Mesenchymal stem cell (in vitro differentiated cells and primary cell): Measurements from ENCODE around the gene CAMK2D.

Experiments used
- DNase-seq: peaks from one replicate; pipeline ENCODE4 v3.0.0-alpha.2; 2013
- H2AFZ ChIP-seq: one replicate; pipeline ENCODE4 v1.6.1; 2013; ENCODE audit warnings: low read depth, mild to moderate bottlenecking, control low read depth, inconsistent platforms, low read length, moderate library complexity
- H2AK5ac ChIP-seq: 2 replicates; pipeline ENCODE4 v1.6.1; 2013; ENCODE audit warnings: low read length, moderate library complexity, mild to moderate bottlenecking, inconsistent platforms; ENCODE audit not compliant: severe bottlenecking
- H2BK120ac ChIP-seq: one replicate; pipeline ENCODE4 v1.6.1; 2013; ENCODE audit warnings: low read depth, mild to moderate bottlenecking, inconsistent platforms, low read length, moderate library complexity
- H2BK12ac ChIP-seq, 2 experiments: one replicate each; pipeline ENCODE4 v1.6.1; 2013; ENCODE audit warnings: inconsistent platforms in 2 of 2, low read length in 2 of 2, mild to moderate bottlenecking in 2 of 2, moderate library complexity in 2 of 2, control low read depth in 1 of 2
- H2BK15ac ChIP-seq: one replicate; pipeline ENCODE4 v1.6.1; 2013; ENCODE audit warnings: mild to moderate bottlenecking, low read depth, inconsistent platforms; ENCODE audit not compliant: poor library complexity, severe bottlenecking
- H2BK5ac ChIP-seq: 2 replicates; pipeline ENCODE4 v1.6.1; 2013; ENCODE audit warnings: low read depth, mild to moderate bottlenecking, low read length, control low read depth, inconsistent platforms; ENCODE audit not compliant: poor library complexity, severe bottlenecking
- H3K14ac ChIP-seq, 2 experiments: one replicate each; pipeline ENCODE4 v1.6.1; 2013; ENCODE audit warnings: inconsistent platforms in 2 of 2, low read length in 2 of 2, control low read depth in 1 of 2, mild to moderate bottlenecking in 1 of 2, moderate library complexity in 1 of 2
- H3K18ac ChIP-seq, 2 experiments: one replicate each; pipeline ENCODE4 v1.6.1; 2013; ENCODE audit warnings: inconsistent platforms in 2 of 2, low read length in 2 of 2, control low read depth in 1 of 2, low read depth in 1 of 2, mild to moderate bottlenecking in 1 of 2
- H3K23ac ChIP-seq, 2 experiments: one replicate each; pipeline ENCODE4 v1.6.1; 2013; ENCODE audit warnings: inconsistent platforms in 2 of 2, low read length in 2 of 2, mild to moderate bottlenecking in 2 of 2, moderate library complexity in 2 of 2, control low read depth in 1 of 2
- H3K27ac ChIP-seq: 2 replicates; pipeline ENCODE4 v1.5.1; 2013; ENCODE audit warnings: mild to moderate bottlenecking, moderate library complexity, low read length, control low read depth, inconsistent platforms; ENCODE audit not compliant: poor library complexity, severe bottlenecking
- H3K27me3 ChIP-seq, 2 experiments: 2 replicates each; pipeline versions ENCODE4 v1.6.1 to v1.7.0; 2013; ENCODE audit warnings: low read length in 2 of 2, mild to moderate bottlenecking in 2 of 2, moderate library complexity in 2 of 2, control low read depth in 1 of 2, inconsistent platforms in 1 of 2; ENCODE audit not compliant: control insufficient read depth in 1 of 2, insufficient read depth in 1 of 2
- H3K36me3 ChIP-seq, 2 experiments: 2 replicates each; pipeline versions ENCODE4 v1.6.1 to v1.7.0; 2013; ENCODE audit warnings: low read length in 2 of 2, control low read depth in 1 of 2, inconsistent platforms in 1 of 2, low read depth in 1 of 2, mild to moderate bottlenecking in 1 of 2; ENCODE audit not compliant: insufficient read depth in 2 of 2, control insufficient read depth in 1 of 2
- H3K4ac ChIP-seq, 2 experiments: one replicate each; pipeline ENCODE4 v1.6.1; 2013; ENCODE audit warnings: inconsistent platforms in 2 of 2, low read length in 2 of 2, mild to moderate bottlenecking in 2 of 2, moderate library complexity in 2 of 2, control low read depth in 1 of 2, low read depth in 1 of 2
- H3K4me1 ChIP-seq: 2 replicates; pipeline ENCODE4 v1.6.1; 2013; ENCODE audit warnings: low read depth, low read length, control low read depth; ENCODE audit not compliant: control insufficient read depth, insufficient read depth
- H3K4me2 ChIP-seq: 2 replicates; pipeline ENCODE4 v1.6.1; 2013; ENCODE audit warnings: low read length, mild to moderate bottlenecking, inconsistent platforms; ENCODE audit not compliant: poor library complexity, severe bottlenecking
- H3K4me3 ChIP-seq, 2 experiments: 2 replicates each; pipeline versions ENCODE4 v1.5.1 to v1.7.0; 2013; ENCODE audit warnings: low read length in 2 of 2, mild to moderate bottlenecking in 2 of 2, control low read depth in 1 of 2, low read depth in 1 of 2; ENCODE audit not compliant: insufficient read depth in 1 of 2
- H3K79me1 ChIP-seq: replicated peaks from 2 replicates; pipeline ENCODE4 v1.6.1; 2013; ENCODE audit warnings: mild to moderate bottlenecking, control low read depth, low read length, inconsistent platforms; ENCODE audit not compliant: poor library complexity, severe bottlenecking
- H3K9ac ChIP-seq: 2 replicates; pipeline ENCODE4 v1.7.0; 2013; ENCODE audit warnings: mild to moderate bottlenecking, low read length, moderate library complexity
- H3K9me3 ChIP-seq: 2 replicates; pipeline ENCODE4 v1.7.0; 2013; ENCODE audit warnings: mild to moderate bottlenecking, low read length; ENCODE audit not compliant: control insufficient read depth
- H4K8ac ChIP-seq: one replicate; pipeline ENCODE4 v1.6.1; 2013; ENCODE audit warnings: inconsistent platforms, mild to moderate bottlenecking, low read length, moderate library complexity
- H4K91ac ChIP-seq: one replicate; pipeline ENCODE4 v1.6.1; 2013; ENCODE audit warnings: mild to moderate bottlenecking, low read length, inconsistent platforms
- WGBS: methylation state at CpG from one replicate; pipeline ENCODE4 v1.1.7; 2013; ENCODE audit warnings: mixed read lengths; 5-methylcytosine and 5-hydroxymethylcytosine counted together

CAMK2D gene

GRCh38 chr4:113579360-113579759 lies 182.2 kb downstream of the CAMK2D start:
- DNase-seq: no peak
- Histone ChIP-seq H2BK5ac (no peak overlapping the region), H3K18ac (peak overlapping the region; percentile 33 to 57), H2BK15ac (no peak overlapping the region), H2AK5ac (peak overlapping the region; percentile 84), H3K9ac (no peak overlapping the region), H3K27ac (no peak overlapping the region), H3K36me3 (peaks cover 0 to 45% of the 10 kb centered on the region in 2 experiments), H3K4ac (no peak overlapping the region), H2BK120ac (no peak overlapping the region), H3K4me3 (no peak overlapping the region), H2AFZ (no peak overlapping the region), H3K14ac (no peak overlapping the region), H4K8ac (no peak overlapping the region), H3K27me3 (no peaks in the 10 kb centered on the region), H4K91ac (no peak overlapping the region), H3K4me2 (no peak overlapping the region), H2BK12ac (no peak overlapping the region), H3K4me1 (peaks cover 7% of the 10 kb centered on the region), H3K23ac (no peak overlapping the region), H3K9me3 (no peaks in the 10 kb centered on the region), H3K79me1 (peaks cover 10% of the 10 kb centered on the region)
- 87% methylated on average over 1 of the region's 1 CpG for WGBS

DNA sequence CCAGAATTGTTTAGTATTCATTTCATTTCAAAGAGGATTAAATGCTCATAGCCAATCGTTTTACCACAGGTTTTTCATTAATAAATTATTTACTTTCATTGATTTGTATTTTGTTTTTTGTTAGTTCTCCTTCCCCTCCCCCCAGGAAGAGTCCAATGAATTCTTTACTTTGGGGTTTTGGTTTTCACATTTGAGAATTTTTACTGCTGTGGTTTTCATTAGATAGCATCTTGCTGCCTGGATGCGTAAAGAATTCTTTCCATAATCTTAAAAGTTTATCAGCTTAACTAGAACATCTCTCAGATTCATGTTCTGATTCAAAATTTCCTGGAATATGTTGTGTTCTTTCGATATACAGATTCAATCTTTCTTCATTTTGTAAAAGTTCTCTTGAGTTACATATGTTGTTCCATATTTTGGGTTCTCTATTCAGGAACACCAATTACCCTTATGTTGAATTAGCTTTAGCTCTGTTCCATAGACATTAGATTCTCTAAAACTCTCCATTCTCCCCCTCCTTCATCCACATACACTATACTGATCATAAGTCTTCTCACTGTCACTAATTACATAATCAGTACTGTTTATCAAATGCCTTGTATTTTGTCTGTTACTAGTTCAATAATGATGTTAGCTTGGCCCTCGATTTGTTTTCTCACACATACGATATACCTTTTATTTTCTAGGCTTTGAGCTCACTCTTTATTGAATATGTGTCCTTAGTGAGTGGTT lies 184.4 kb downstream of the CAMK2D start:
- Histone ChIP-seq H4K91ac (no peak overlapping the region), H3K4ac (no peak overlapping the region), H3K9ac (no peak overlapping the region), H4K8ac (no peak overlapping the region), H3K23ac (no peak overlapping the region), H3K27ac (no peak overlapping the region), H2AK5ac (no peak overlapping the region), H3K4me3 (no peak overlapping the region), H3K36me3 (peaks cover 0 to 50% of the 10 kb centered on the region in 2 experiments), H2BK5ac (no peak overlapping the region), H2BK12ac (no peak overlapping the region), H2BK15ac (no peak overlapping the region), H3K4me2 (no peak overlapping the region), H3K14ac (no peak overlapping the region), H3K79me1 (peaks cover 9% of the 10 kb centered on the region), H3K9me3 (no peaks in the 10 kb centered on the region), H2AFZ (no peak overlapping the region), H3K4me1 (peaks cover 2% of the 10 kb centered on the region), H2BK120ac (no peak overlapping the region), H3K27me3 (no peaks in the 10 kb centered on the region), H3K18ac (no peak overlapping the region)
- DNase-seq: no peak
- WGBS: 100% methylated on average over 1 of the region's 5 CpGs

- Histone ChIP-seq H2AFZ (no peak overlapping the region), H3K36me3 (peaks cover 0 to 40% of the 10 kb centered on the region in 2 experiments), H4K8ac (no peak overlapping the region), H3K14ac (no peak overlapping the region), H2AK5ac (no peak overlapping the region), H3K9me3 (no peaks in the 10 kb centered on the region), H2BK12ac (no peak overlapping the region), H2BK15ac (no peak overlapping the region), H3K27me3 (no peaks in the 10 kb centered on the region), H3K23ac (no peak overlapping the region), H3K4me1 (peaks cover 2% of the 10 kb centered on the region), H3K4ac (no peak overlapping the region), H3K4me2 (no peak overlapping the region), H3K27ac (peak overlapping the region; percentile 71), H2BK5ac (no peak overlapping the region), H4K91ac (no peak overlapping the region), H2BK120ac (no peak overlapping the region), H3K79me1 (peaks cover 5% of the 10 kb centered on the region), H3K18ac (no peak overlapping the region), H3K9ac (peak overlapping the region; percentile 47), H3K4me3 (no peak overlapping the region)
- DNase-seq: no peak
- WGBS: 100% methylated on average over 1 of the region's 2 CpGs
Measured at GRCh38 chr4:113575401-113575800, 186.1 kb downstream of the CAMK2D start.

DNA sequence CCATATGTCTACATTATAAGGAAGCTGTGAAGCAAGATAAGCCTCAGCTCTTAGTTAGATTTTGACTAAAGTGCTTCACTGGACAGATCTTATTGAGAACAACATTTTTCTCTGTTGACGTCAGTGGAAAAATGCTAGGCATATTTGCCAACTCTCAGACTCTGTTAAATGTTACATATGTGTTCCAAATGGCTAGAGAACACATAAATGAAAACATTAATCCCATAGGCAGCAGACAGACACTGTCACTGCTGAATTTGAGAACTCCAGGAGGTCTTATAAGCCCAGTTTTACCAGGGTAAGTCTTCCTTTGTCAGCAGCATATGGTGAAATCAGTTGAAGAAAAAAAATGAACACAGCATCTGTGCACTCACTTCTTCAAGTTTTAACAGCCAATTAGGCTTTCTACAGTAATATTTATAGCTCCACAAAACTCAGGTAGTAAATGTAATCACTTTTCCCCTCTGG lies 186.9 kb downstream of the CAMK2D start:
- Histone ChIP-seq H3K4me1 (peaks cover 2% of the 10 kb centered on the region), H3K79me1 (peaks cover 5% of the 10 kb centered on the region), H3K18ac (no peak overlapping the region), H3K9me3 (no peaks in the 10 kb centered on the region), H2BK12ac (no peak overlapping the region), H2BK15ac (no peak overlapping the region), H2AFZ (no peak overlapping the region), H2BK120ac (no peak overlapping the region), H3K27ac (peak overlapping the region; percentile 69), H3K14ac (no peak overlapping the region), H3K23ac (no peak overlapping the region), H3K4me3 (no peak overlapping the region), H2BK5ac (no peak overlapping the region), H3K36me3 (peaks cover 0 to 35% of the 10 kb centered on the region in 2 experiments), H3K27me3 (no peaks in the 10 kb centered on the region), H2AK5ac (no peak overlapping the region), H4K91ac (no peak overlapping the region), H3K9ac (peak overlapping the region; percentile 47), H3K4me2 (no peak overlapping the region), H4K8ac (no peak overlapping the region), H3K4ac (no peak overlapping the region)
- 80% methylated on average over 1 of the region's 1 CpG for WGBS
- peak; percentile 73 for DNase-seq
